IMR-90 (cell line): Measurements from ENCODE around the gene ALOX12B. TPM values are rescaled to one million over a fixed set of nuclear protein-coding genes. Genes with fewer than 3 reads are reported as not detected.

Experiments
- ATAC-seq: fragments of 200-7000 bp; cut with Tn5 transposase; 2 replicates; pipeline ENCODE4 v1.9.1; 2020; ENCODE audit warnings: low read depth, mild to moderate bottlenecking, moderate library complexity
- BruUV-seq: library from RNA; stranded (reverse); fragments of 400-500 nt; replicated peaks from 2 replicates; lab custom pipeline; 2021; lab: Mats Ljungman, UMichigan
- CTCF ChIA-PET: fragments of 300-600 bp; formaldehyde crosslinking; extraction: SDS; loops from one replicate; lab custom pipeline; 2021; ENCODE audit warnings: antibody characterized with exemption; lab: Yijun Ruan, JAX
- POLR2A ChIA-PET: fragments of 300-600 bp; sonication (Branson Sonifier 250); formaldehyde crosslinking; loops from one replicate; lab custom pipeline; 2022; ENCODE audit warnings: antibody characterized with exemption; ENCODE audit not compliant: unreplicated experiment; lab: Charles Lee
- DNase-seq: peaks from one replicate; pipeline ENCODE4 v3.0.0; 2013
- H2AFZ ChIP-seq: replicated peaks from 2 replicates; pipeline ENCODE3; 2013; ENCODE audit warnings: low read length, mild to moderate bottlenecking; ENCODE audit not compliant: poor library complexity
- H2AK5ac ChIP-seq: 2 replicates; pipeline ENCODE4 v1.6.1; 2013; ENCODE audit warnings: low read depth, low read length, inconsistent platforms
- H2AK9ac ChIP-seq: replicated peaks from 2 replicates; pipeline ENCODE3; 2013; ENCODE audit warnings: mild to moderate bottlenecking, low read depth, low read length, moderate library complexity; ENCODE audit not compliant: poor library complexity
- H2BK120ac ChIP-seq: 2 replicates; pipeline ENCODE4 v1.6.1; 2013; ENCODE audit warnings: low read depth, low read length, inconsistent platforms
- H2BK15ac ChIP-seq: 3 replicates; pipeline ENCODE4 v1.6.1; 2013; ENCODE audit warnings: low read depth, low read length, inconsistent platforms
- H2BK20ac ChIP-seq: 2 replicates; pipeline ENCODE4 v1.6.1; 2013; ENCODE audit warnings: low read depth, mild to moderate bottlenecking, inconsistent platforms, low read length, moderate library complexity
- H2BK5ac ChIP-seq: 2 replicates; pipeline ENCODE4 v1.6.1; 2013; ENCODE audit warnings: mild to moderate bottlenecking, low read depth, low read length, inconsistent platforms; ENCODE audit not compliant: poor library complexity, severe bottlenecking
- H3K14ac ChIP-seq: replicated peaks from 2 replicates; pipeline ENCODE4 v1.6.1; 2013; ENCODE audit warnings: low read depth, low read length, inconsistent platforms
- H3K18ac ChIP-seq: 2 replicates; pipeline ENCODE4 v1.6.1; 2013; ENCODE audit warnings: low read depth, low read length, control low read depth
- H3K23ac ChIP-seq: 2 replicates; pipeline ENCODE4 v1.6.1; 2013; ENCODE audit warnings: low read depth, low read length, inconsistent platforms
- H3K27ac ChIP-seq: 2 replicates; pipeline ENCODE4 v1.5.1; 2013; ENCODE audit warnings: mild to moderate bottlenecking, control low read depth, low read length; ENCODE audit not compliant: insufficient read depth
- H3K27me3 ChIP-seq: 2 replicates; pipeline ENCODE4 v1.6.1; 2013; ENCODE audit warnings: low read length; ENCODE audit not compliant: control insufficient read depth, insufficient read depth
- H3K36me3 ChIP-seq: 2 replicates; pipeline ENCODE4 v1.6.1; 2013; ENCODE audit warnings: low read length, mixed read lengths; ENCODE audit not compliant: control insufficient read depth, insufficient read depth
- H3K4ac ChIP-seq: 2 replicates; pipeline ENCODE4 v1.6.1; 2013; ENCODE audit warnings: low read depth, low read length, inconsistent platforms
- H3K4me1 ChIP-seq: 2 replicates; pipeline ENCODE4 v1.6.1; 2013; ENCODE audit warnings: low read length, mixed read lengths; ENCODE audit not compliant: control insufficient read depth, insufficient read depth
- H3K4me2 ChIP-seq: 2 replicates; pipeline ENCODE4 v1.6.1; 2013; ENCODE audit warnings: low read depth, mild to moderate bottlenecking, control low read depth, low read length, moderate library complexity
- H3K4me3 ChIP-seq: 2 replicates; pipeline ENCODE4 v1.5.1; 2013; ENCODE audit warnings: low read depth, mild to moderate bottlenecking, control low read depth, low read length, moderate library complexity; ENCODE audit not compliant: insufficient read depth
- H3K56ac ChIP-seq: 2 replicates; pipeline ENCODE4 v1.6.1; 2013; ENCODE audit warnings: low read length, inconsistent platforms; ENCODE audit not compliant: insufficient read depth; ENCODE audit errors: extremely low read depth
- H3K79me1 ChIP-seq, 2 experiments: 2 replicates each; pipeline ENCODE4 v1.6.1; 2013; ENCODE audit warnings: low read length in 2 of 2, inconsistent platforms in 1 of 2, low read depth in 1 of 2
- H3K9ac ChIP-seq: 2 replicates; pipeline ENCODE4 v1.6.1; 2013; ENCODE audit warnings: low read depth, low read length, control low read depth
- H3K9me1 ChIP-seq: 2 replicates; pipeline ENCODE4 v1.6.1; 2013; ENCODE audit warnings: low read length, inconsistent platforms; ENCODE audit not compliant: insufficient read depth
- H3K9me3 ChIP-seq: 2 replicates; pipeline ENCODE4 v1.6.1; 2013; ENCODE audit warnings: low read length; ENCODE audit not compliant: control insufficient read depth, insufficient read depth
- H4K20me1 ChIP-seq: 2 replicates; pipeline ENCODE4 v1.6.1; 2013; ENCODE audit warnings: low read length, inconsistent platforms; ENCODE audit not compliant: insufficient read depth
- H4K5ac ChIP-seq: 2 replicates; pipeline ENCODE4 v1.6.1; 2013; ENCODE audit warnings: mild to moderate bottlenecking, low read depth, low read length, control low read depth
- H4K8ac ChIP-seq, 2 experiments: 2 replicates each; pipeline ENCODE4 v1.6.1; 2013; ENCODE audit warnings: low read depth in 2 of 2, low read length in 2 of 2, control low read depth in 1 of 2, inconsistent platforms in 1 of 2
- H4K91ac ChIP-seq: 2 replicates; pipeline ENCODE4 v1.6.1; 2013; ENCODE audit warnings: low read depth, low read length, inconsistent platforms; ENCODE audit not compliant: insufficient read depth
- BHLHE40 ChIP-seq: fragments of 150-350 bp; IDR thresholded peaks from 2 replicates; pipeline ENCODE4 v1.6.1; 2016; ENCODE audit warnings: mild to moderate bottlenecking, low read depth, low read length
- CHD1 ChIP-seq: IDR thresholded peaks from 2 replicates; pipeline ENCODE4 v1.6.1; 2012; ENCODE audit warnings: low read depth, low read length, improper control_type of control experiment
- CTCF ChIP-seq: conservative IDR thresholded peaks from 2 replicates; pipeline ENCODE4 v1.5.1; 2012; ENCODE audit warnings: mild to moderate bottlenecking, low read depth, low read length, improper control_type of control experiment
- ELK1 ChIP-seq: fragments of 150-350 bp; IDR thresholded peaks from 2 replicates; pipeline ENCODE4 v1.6.1; 2016; ENCODE audit warnings: low read depth, mild to moderate bottlenecking, low read length, moderate library complexity, borderline replicate concordance
- FOS ChIP-seq: fragments of 150-350 bp; IDR thresholded peaks from 2 replicates; pipeline ENCODE4 v1.6.1; 2016; ENCODE audit warnings: low read depth, low read length
- MAFK ChIP-seq: IDR thresholded peaks from 2 replicates; pipeline ENCODE4 v1.6.1; 2012; ENCODE audit warnings: low read depth, low read length, improper control_type of control experiment
- MAZ ChIP-seq: IDR thresholded peaks from 2 replicates; pipeline ENCODE4 v1.6.1; 2012; ENCODE audit warnings: low read depth, mild to moderate bottlenecking, low read length, improper control_type of control experiment, moderate library complexity, borderline replicate concordance
- MXI1 ChIP-seq: IDR thresholded peaks from 2 replicates; pipeline ENCODE4 v1.6.1; 2012; ENCODE audit warnings: low read depth, mild to moderate bottlenecking, low read length, moderate library complexity, borderline replicate concordance
- NFE2L2 ChIP-seq: fragments of 150-350 bp; IDR thresholded peaks from 2 replicates; pipeline ENCODE4 v1.6.1; 2016; ENCODE audit warnings: low read depth, mild to moderate bottlenecking, low read length
- POLR2A ChIP-seq: IDR thresholded peaks from 2 replicates; pipeline ENCODE4 v1.6.1; 2012; ENCODE audit warnings: mild to moderate bottlenecking, low read depth, low read length
- RAD21 ChIP-seq: IDR thresholded peaks from 2 replicates; pipeline ENCODE4 v1.6.1; 2012; ENCODE audit warnings: low read length, improper control_type of control experiment
- RCOR1 ChIP-seq: IDR thresholded peaks from 2 replicates; pipeline ENCODE4 v1.6.1; 2012; ENCODE audit warnings: mild to moderate bottlenecking, low read length, improper control_type of control experiment; ENCODE audit not compliant: insufficient replicate concordance
- RFX5 ChIP-seq: IDR thresholded peaks from 2 replicates; pipeline ENCODE4 v1.8.0; 2012; ENCODE audit warnings: low read depth, mild to moderate bottlenecking, low read length, moderate library complexity
- SMC3 ChIP-seq: fragments of 150-350 bp; IDR thresholded peaks from 2 replicates; pipeline ENCODE4 v1.6.1; 2016; ENCODE audit warnings: low read depth, mild to moderate bottlenecking, antibody characterized with exemption, low read length, moderate library complexity
- USF2 ChIP-seq: fragments of 150-350 bp; IDR thresholded peaks from 2 replicates; pipeline ENCODE4 v1.6.1; 2017; ENCODE audit warnings: mild to moderate bottlenecking, antibody characterized with exemption, low read length, low read depth
- WGBS, 2 experiments: methylation state at CpG; one replicate each; pipeline versions ENCODE4 v1.1.5 to v1.1.7; 2013; ENCODE audit warnings: missing lambda C conversion rate in 2 of 2; ENCODE audit not compliant: insufficient read length in 1 of 2; ENCODE audit errors: extremely low coverage in 2 of 2; 5-methylcytosine and 5-hydroxymethylcytosine counted together
- dilution Hi-C: fragments of 300-500 bp; cut with HindIII; formaldehyde crosslinking; loops from one replicate; pipeline ENCODE4 v1.14.3; 2018; ENCODE audit warnings: low sequenced_read_pairs; ENCODE audit not compliant: unreplicated experiment
- in situ Hi-C: fragments of 300-500 bp; cut with MboI; formaldehyde crosslinking; loops from 3 replicates; pipeline ENCODE4 v1.14.3; 2019; ENCODE audit warnings: low sequenced_read_pairs, inconsistent platforms, mixed read lengths
- intact Hi-C: fragments of 100-400 bp; cut with micrococcal nuclease; formaldehyde crosslinking; loops from 2 replicates; pipeline ENCODE4 v1.10.0; 2022
- polyA plus RNA-seq, 3 experiments: library from polyadenylated mRNA; depleted of rRNA; stranded (reverse); fragments of >200 nt; gene quantifications; 2 replicates each; pipeline ENCODE4 v1.2.3, GENCODE V29; 2012; ENCODE audit warnings: low replicate concordance in 1 of 3
- total RNA-seq: library from RNA; depleted of rRNA; stranded (reverse); fragments of >200 nt; gene quantifications from 2 replicates; pipeline ENCODE4 v1.2.3, GENCODE V29; 2012

The ALOX12B gene
- total and polyA plus RNA-seq, 2 of the 4 experiments (the other 2 are of a cell fraction), result not detected

- Histone ChIP-seq H3K14ac (0 out of 2 replicates have a peak overlapping the region, but pooled peaks have one; percentile 15), H3K36me3 (no peaks in the 10 kb centered on the region), H3K79me1 (no peaks in the 10 kb centered on the region), H4K5ac (no peak overlapping the region), H3K9me1 (peaks cover 2% of the 10 kb centered on the region; the same call in 1 of the 2 replicates), H3K9me3 (no peaks in the 10 kb centered on the region), H3K9ac (no peak overlapping the region), H2AK5ac (no peak overlapping the region), H2AK9ac (peak overlapping the region; percentile 33), H4K91ac (no peak overlapping the region), H2BK20ac (no peak overlapping the region), H3K4ac (0 out of 2 replicates have a peak overlapping the region, but pooled peaks have one; percentile 13), H3K27me3 (peaks cover 37% of the 10 kb centered on the region), H3K4me1 (peaks cover 6% of the 10 kb centered on the region; the same call in 1 of the 2 replicates), H2AFZ (peak overlapping the region; percentile 88), H4K20me1 (peaks cover 24% of the 10 kb centered on the region), H3K4me2 (peak overlapping the region; percentile 90), H4K8ac (no peak overlapping the region), H2BK120ac (no peak overlapping the region), H3K27ac (no peak overlapping the region), H3K4me3 (peak overlapping the region; percentile 60), H2BK5ac (no peak overlapping the region), H3K23ac (peak overlapping the region; percentile 43), H3K18ac (no peak overlapping the region), H3K56ac (no peak overlapping the region), H2BK15ac (no peak overlapping the region)
- DNase-seq, result no peak
- ATAC-seq, result no peak
- ChIA-PET CTCF (interaction anchor here (0.6 to 3.7 kb wide), 3 partner anchors 24 to 56 kb away, joined by 4 to 25 read pairs (median 9); no protein-coding TSS in a partner anchor), POLR2A (no interaction called here)
- intact Hi-C loops, result no loop called here
- dilution Hi-C loops, result loop anchor here (25.0 kb wide), 1 partner anchor 120 kb away; the partner anchor contains the start of genes CTC1 and PFAS
- in situ Hi-C loops, result loop anchor here (5.0 kb wide), 1 partner anchor 45 kb away; no protein-coding TSS in a partner anchor
- BruUV-seq, result no TSS peak
- WGBS, 2 experiments, result 8% methylated on average over 7 of the region's 18 CpGs; no CpG with 5 or more reads in 1 of the 2 experiments
- TF ChIP-seq POLR2A (no peak), RCOR1 (no peak), BHLHE40 (no peak), NFE2L2 (no peak), MXI1 (no peak), CHD1 (no peak), SMC3 (no peak), RFX5 (no peak), ELK1 (no peak), MAZ (no peak), MAFK (no peak), FOS (no peak), USF2 (no peak), CTCF (no peak), RAD21 (no peak)
Measured at GRCh38 chr17:8117367-8117979, 30.0 kb upstream of the ALOX12B start.
